Myocyte (in vitro differentiated cells): ENCODE measurements around the gene SH3BP4. TPM values are rescaled to one million over a fixed set of nuclear protein-coding genes. Genes with fewer than 3 reads are reported as not detected.

ENCODE experiments used
- DNase-seq: peaks from one replicate; pipeline ENCODE4 v3.0.0-alpha.2; 2012; ENCODE audit warnings: low read depth
- polyA plus RNA-seq: library from polyadenylated mRNA; unstranded; fragments of >200 nt; gene quantifications from one replicate; pipeline ENCODE4 v1.2.1, GENCODE V29; 2012; ENCODE audit warnings: missing spikeins
- total RNA-seq: library from RNA; depleted of rRNA; stranded (reverse); fragments of >200 nt; gene quantifications from 2 replicates; pipeline ENCODE4 v1.2.3, GENCODE V29; 2014

Gene SH3BP4, protein sequence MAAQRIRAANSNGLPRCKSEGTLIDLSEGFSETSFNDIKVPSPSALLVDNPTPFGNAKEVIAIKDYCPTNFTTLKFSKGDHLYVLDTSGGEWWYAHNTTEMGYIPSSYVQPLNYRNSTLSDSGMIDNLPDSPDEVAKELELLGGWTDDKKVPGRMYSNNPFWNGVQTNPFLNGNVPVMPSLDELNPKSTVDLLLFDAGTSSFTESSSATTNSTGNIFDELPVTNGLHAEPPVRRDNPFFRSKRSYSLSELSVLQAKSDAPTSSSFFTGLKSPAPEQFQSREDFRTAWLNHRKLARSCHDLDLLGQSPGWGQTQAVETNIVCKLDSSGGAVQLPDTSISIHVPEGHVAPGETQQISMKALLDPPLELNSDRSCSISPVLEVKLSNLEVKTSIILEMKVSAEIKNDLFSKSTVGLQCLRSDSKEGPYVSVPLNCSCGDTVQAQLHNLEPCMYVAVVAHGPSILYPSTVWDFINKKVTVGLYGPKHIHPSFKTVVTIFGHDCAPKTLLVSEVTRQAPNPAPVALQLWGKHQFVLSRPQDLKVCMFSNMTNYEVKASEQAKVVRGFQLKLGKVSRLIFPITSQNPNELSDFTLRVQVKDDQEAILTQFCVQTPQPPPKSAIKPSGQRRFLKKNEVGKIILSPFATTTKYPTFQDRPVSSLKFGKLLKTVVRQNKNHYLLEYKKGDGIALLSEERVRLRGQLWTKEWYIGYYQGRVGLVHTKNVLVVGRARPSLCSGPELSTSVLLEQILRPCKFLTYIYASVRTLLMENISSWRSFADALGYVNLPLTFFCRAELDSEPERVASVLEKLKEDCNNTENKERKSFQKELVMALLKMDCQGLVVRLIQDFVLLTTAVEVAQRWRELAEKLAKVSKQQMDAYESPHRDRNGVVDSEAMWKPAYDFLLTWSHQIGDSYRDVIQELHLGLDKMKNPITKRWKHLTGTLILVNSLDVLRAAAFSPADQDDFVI
- 20.0 and 27.4 TPM in 2 replicates for total RNA-seq
- 41.6 TPM for polyA plus RNA-seq

DNA sequence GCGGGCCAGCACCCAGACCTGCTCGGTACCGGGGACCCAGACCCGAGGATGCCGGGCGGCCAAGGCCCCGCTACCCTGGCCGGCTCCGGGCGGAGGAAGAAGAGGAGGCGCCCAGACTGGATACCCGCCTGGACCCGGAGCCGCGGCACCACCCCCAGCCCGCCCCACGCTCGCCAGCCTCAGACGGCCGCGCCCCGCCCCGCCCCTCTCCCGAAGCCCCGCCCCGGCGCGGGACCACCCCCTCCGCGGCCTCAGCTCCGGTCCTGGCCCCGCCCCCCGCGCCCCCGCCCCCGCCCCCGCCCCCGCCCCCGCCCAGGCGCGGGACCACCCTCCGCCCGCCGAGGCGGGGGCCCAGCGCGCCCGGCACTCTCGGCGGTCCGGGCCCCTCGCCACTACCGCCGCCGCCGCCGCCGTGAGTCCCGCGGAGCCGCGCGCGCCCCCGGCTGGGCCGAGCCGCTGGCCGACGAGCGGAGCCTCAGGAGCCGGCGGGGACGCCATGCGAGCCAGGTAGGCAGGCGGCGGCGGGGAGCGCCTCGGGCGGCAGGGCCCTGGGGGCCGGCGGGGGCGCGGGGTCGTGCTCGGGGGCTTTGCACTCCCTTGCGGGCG lies at the start of gene SH3BP4:
Gene SH3BP4 (plus strand): TSS at position 354 of the 606 bp plus-strand sequence. CDS start 82,986 bp downstream, outside the sequence.
- peak; percentile 78 for DNase-seq

DNA sequence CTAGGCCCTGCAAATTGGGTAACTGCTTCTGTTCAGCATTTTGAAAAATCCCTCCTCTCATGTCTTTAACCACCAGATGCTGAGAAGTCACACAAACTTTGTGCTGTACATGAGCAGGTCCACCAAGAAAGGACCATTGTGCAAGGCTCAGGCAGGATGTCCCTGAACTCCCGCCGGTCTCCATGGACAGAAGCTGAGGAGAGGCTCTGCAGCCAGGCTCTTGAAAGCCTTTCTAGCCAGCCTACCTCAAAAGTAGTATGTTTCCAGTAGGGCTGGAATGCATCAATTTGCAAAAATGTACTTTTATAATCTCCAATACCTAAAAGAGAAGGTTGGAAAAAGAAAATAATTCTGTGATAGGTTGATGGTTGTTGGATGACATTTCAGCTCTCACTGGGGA lies 47.0 kb upstream of the SH3BP4 start:
- DNase-seq: no peak

DNA sequence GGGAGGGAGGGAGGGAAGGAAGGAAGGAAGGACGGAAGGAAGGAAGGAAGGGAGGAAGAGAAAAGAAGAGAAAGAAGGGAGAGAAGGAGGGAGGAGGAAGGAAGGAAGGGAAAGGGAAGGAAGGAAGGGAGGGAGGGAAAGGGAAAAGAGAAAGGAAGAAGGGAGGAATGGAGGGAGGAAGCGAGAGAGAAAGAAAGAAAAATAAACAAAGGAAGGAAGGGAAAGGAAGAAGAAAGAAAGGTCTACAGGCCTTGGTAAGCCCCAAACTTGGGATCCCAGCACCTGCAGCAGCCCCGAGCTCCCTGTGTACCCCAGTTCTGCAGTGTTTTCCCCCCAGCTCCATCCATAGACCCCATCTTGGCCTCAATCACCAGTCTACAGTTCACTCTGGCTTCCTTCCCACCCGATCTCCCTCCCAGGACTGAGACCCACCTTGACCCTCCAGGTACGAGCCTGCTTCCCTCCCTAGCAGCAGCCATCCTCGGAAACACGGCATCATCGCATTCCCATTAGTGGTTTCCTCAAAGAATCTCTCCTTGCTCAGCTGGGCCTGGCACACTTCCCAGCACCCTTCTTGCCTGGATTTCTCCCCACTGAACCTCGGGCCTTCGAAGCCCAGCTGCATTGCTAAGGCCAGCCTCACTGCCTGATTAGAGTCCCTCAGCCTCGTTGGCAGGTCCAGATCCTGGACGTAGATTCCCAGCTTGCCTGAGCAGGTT lies 46.1 kb upstream of the SH3BP4 start:
- no peak for DNase-seq

DNA sequence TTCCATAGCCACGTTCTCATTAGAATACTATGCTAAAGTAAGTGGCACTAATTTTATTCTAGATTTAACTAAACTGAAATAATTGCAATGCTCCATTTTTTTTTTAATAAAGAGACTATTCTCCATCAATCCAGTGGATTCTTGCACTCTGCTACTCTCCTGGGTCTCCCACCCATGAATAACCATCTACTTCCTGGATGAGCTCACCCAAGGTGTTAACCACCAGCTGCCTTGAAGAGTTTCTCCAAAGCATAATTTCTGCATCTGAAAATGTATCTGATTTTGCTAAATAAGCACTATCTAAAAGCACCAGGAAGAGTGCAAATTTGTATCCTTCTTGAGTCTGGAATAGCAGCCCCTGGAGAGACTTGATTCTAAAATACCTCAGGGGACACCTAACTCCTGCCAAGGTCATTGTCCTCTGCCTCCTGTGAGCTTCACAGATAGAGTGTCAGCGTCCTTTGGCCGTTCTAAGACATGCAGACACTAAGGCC lies 41.6 kb upstream of the SH3BP4 start:
- DNase-seq: no peak

DNA sequence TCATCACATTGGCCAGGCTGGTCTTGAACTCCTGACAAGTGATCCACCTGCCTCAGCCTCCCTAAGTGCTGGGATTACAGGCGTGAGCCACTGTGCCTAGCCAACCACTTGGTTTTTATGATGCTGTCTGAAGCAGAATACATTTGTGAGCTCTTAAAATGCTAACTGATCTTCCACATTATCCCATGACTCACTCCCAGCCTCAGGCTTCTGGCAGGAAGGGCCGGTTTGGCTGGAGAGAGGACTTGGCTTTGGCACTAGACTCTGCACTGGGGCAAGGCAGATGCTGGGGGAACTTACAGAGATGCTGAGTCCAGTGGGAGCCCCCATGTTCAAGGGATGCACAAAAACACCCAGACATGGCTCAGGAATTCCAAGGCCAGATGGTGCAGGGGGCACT lies 40.5 kb upstream of the SH3BP4 start:
- peak; percentile 45 for DNase-seq

DNA sequence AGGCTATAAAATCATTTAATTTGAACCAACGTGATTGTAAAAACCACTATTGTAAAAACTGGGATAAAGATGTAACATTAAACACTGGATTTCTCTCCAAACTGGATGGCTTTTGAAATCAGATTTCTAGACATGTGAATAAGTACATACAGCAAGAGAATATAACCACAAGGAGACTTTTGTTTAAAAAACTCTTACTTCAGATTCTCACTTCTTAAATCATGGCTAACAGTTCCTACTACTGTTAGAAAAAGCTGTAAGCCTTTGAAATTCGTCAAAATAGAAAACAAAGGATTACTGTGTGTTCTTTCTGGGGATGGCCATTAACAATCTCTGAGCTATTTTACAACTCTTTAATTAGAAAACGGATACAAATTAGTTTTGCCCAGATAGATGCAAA lies 39.4 kb upstream of the SH3BP4 start:
- no peak for DNase-seq

DNA sequence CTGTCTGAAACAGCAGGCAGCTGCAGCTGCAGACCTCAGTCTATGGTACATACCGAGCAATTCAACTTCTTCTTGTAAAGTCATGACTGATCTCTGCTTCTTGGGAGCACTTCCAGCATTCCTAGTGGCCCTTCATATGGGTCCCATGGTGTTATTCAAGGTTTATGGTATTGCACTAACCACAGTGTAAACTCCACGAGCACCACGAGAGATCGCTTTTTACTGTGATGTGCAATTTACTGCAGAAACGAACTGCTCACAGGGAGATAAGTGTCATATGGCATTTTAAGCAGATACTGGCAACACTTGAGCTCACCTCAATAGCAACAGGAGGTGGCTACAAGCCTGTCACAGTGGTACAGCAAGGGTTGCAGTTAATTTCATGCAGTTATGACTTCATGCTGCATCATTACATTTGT lies 38.6 kb upstream of the SH3BP4 start:
- no peak for DNase-seq

DNA sequence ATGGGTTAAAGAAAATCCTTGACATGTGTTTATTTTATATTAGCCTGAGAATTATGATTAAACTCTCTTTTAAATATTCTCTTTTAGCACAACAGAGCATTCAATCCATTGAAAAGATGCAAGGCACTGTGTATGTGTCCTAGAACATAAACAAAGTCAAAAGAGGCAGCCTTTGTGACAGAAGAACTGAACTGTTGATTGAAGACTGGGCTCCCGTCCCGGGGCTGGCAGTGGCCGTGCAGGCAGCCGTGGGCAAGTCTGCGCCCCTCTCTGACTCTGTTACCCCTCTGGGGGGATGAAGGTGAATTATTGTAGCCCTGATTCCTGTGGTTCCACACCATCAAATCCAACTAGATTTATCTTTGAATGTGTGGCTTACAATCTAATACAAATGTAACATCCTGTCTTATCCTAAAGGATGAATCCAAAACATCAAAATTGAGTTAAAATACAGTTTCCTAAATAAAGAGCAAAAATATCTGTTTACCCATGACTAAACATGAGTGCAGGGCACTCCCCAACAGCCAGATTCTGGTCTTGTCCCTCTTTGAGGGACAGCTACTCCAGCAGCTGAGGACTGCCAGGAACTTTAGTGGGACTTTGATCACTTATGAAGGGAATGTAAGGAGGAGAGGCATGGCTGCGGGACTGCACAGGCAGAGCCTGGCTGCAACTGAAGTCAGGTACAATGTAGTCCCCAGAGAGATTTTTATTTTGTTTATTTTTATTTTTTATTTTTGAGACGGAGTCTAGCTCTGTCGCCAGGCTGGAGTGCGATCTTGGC lies 37.3 kb upstream of the SH3BP4 start:
- no peak for DNase-seq

DNA sequence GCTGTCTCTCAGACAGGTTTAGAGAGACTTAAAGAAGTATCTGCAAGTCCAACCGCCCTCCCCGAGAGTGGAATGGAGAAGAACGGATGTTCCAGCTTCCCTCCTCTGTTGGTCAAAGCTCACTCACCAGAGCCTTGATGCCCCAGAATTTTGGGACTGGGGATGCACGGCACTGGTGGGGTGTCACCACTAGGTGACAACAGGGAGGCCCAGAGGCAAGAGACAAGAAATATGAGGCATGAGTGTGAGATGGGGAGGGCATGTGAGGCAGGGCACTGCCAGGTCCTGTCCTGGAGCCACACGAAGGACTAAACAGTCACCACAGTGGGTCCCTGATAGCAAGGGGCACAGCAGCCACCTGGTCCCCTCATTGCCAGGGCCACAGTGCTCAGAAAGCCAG lies 35.1 kb upstream of the SH3BP4 start:
- no peak for DNase-seq

DNA sequence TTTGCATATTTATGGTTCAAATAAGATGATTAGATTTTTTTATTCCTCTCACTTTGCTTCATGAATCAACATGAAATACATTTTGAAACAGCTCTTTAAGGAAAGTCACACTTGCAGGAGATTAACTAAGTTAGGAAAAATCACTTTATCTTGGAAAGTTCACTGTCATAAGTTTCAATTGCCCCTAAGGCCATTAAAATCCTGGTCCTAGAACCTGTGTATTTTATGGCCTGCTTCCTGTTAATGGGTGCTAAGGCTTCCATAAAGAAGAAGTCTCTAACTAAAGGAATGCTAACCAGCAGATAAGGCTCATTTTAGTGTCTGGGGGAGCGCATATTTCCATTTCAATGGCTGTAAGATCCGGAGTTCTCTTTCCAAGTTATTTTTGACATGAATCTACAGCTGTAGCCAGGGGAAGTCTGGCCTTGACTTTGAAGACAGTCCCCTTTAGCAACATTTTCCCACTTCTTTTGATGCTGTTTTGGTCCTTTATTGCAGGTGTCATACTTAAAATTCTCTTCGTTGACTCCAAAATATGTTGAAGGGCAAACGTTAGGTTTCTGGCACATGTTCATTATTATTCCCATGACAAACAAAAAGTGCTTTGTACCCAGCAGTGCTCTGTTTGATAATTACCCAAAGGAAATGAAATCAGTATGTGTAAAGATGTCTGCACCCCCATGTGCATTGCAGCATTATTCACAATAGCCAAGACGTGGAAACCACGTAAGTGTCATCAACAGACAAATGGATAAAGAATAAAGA lies 34.4 kb upstream of the SH3BP4 start:
- DNase-seq: no peak

DNA sequence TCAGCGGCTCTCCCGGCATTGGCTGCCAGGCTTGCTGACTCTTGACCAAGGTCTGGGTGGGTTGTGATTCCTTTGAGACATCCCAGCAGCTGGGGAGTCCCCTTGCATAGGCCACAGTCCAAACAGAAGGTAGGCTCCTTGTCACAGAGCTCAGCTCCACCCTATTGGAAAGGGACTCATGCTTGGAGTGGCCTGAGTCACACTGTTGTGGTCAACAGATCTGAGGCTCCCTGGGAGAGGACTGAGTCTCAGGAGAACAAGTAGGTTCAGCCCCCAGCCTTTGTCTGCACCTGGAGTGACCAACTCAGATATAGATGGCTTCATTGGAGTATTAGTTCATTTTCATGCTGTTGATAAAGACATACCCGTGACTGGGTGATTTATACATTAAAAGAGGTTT lies 32.1 kb upstream of the SH3BP4 start:
- DNase-seq: peak; percentile 51

DNA sequence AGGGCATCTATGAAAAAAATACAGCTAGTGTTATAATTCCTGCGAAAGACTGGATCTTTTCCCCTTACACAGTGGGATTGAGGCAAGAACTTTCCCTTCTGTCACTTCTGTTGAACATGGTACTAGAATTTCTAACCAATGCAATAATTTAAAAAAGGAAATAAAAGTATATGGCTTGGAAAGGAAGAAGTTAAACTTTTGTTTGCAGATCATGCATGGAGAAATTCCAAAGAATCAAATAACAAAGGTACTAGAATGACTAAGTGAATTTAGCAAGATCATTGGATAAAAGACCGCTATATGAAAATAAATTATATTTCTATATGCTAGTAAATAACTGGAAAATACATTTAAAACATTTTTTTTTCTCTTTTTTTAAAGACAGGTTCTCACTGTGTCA lies 31.0 kb upstream of the SH3BP4 start:
- DNase-seq: no peak

DNA sequence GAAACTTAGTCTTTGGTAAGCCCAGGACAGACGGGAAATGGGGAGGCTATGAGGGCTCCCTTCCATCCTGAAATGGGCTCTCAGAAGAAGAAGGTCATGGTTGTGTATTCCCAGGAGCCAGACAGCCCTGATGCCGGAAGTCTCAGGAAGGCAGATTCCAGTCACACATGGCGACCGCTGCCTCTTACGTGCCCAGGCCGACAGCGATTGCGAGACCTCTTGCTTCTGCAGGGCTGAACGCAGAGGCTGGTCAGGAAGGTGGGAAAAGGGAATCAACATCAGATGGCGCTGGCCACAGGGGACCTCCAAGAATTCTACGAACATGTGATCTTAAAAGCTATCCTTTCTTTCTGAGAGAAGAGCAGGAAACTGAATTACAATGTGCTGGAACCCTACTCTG lies 22.8 kb upstream of the SH3BP4 start:
- DNase-seq: no peak

DNA sequence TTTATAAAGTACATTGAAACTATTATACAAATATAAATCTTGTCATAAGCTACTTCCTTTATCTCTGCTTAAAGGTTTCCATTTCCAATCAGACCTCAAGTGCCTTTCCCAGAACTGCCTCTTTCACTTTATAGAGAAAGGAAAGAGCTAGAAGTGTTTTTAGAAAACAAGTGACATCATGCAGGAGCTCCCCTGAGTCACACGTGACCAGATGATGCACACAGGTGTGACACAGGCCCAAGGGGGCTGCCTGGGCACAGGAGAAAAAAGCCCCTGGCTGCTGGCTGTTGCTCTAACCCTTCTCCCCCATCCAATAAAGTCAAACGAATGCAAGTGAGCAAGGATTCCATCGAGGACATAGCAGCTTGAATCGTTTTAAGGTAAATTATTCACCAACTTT lies 21.4 kb upstream of the SH3BP4 start:
- no peak for DNase-seq

DNA sequence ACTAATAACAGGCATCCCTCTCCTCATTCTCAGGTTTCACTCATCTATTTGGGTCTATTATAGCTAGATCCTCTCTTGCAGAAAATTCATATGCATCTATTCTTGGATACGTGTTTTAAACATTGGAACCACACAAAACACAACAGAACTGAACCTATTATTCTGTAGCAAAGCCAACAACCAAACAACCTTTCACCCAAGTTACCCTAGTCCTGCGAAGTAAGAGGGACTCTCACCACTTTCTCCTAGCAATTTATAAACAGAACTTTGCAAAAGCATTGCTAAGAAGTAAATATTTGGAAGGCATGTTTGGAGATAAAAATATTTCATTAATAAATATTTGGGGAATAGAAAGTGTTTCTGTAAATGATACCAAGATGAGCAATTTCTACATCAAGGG lies 20.4 kb upstream of the SH3BP4 start:
- no peak for DNase-seq

DNA sequence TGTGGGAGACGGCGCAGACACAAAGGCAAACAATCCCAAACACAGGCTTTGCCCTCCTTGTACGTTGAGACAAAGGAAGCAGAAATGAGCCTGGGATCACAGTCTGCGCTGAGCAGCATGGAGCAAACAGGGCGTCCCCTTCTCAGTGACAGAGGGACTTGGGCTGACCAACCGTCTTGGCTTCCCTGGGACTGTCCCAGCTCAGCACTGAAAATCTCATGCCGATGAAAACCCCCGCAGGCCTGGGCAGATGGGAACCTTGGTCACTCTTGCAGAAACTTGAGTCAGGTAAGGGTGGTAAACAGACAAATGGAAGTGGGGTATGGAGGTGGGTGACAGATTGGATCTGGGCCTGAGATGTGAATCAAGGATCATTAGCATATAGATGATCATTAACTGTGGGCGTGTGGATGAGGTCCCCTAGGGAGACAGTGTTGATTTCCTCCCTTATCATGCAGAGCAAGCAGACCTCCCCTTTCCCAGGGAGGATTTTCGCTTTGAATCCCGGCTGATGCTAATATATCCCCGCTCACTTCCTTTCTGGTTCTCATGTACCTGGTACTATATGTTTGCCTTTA lies 19.1 kb upstream of the SH3BP4 start:
- DNase-seq: no peak

DNA sequence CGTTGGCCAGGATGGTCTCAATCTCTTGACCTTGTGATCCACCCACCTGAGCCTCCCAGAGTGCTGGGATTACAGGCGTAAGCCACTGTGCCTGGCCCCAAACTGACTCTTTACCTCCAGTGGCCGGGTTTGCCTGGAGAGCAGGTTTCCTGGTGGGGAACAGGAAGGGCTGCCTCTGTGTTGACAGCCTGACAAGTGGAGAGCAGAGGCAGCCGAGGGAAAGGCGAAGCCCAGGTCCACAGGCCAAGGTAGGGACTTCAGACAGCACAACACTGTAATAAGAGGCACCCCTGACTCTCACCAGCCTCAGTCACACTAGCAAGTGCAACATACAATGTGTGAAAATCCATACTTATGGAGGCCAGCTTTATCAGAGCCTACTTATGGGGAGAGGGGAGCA lies 16.5 kb upstream of the SH3BP4 start:
- no peak for DNase-seq

DNA sequence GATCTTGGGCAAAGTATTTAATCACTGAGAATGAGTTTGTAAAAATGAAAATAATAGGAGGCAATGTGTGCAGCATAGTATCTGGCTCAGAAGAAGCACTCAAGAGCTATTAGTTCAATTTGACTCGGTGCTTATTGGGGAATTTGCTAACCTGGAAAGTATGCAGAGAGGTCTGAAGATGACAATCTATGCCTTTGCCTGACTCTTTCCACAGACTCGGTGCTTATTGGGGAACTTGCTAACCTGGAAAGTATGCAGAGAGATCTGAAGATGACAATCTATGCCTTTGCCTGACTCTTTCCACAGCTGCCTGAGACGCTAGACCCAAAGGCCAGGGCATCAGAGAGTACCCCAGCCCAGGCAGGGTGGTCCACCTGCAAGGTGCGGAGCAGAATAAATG lies 12.2 kb upstream of the SH3BP4 start:
- no peak for DNase-seq

DNA sequence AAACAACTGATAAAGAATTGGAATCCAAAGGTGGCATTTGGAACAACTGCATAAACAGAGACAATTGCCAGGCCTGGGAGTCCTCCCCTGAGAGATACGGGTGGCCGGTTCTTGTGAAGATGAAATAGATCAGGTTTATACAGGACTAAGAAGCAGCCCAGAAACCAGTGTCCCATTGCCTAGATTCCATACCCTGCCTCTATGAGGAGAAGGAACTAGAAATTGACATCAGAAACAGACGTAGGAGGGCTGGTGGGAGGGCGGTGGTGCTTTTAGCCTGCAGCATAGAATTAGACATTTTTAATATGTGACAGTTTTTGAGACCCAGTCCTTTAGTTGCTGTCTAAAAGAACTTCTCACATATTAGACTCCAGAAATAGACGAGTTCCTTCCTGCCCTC lies 11.8 kb upstream of the SH3BP4 start:
- DNase-seq: no peak
